GM06990 (cell line): ENCODE results near the gene MTA1.

ENCODE experiments used
- DNase-seq: peaks from one replicate; pipeline ENCODE4 v3.0.0-alpha.2; 2011; ENCODE audit not compliant: insufficient read length; ENCODE audit errors: extremely low read depth
- H3K27me3 ChIP-seq: replicated peaks from 2 replicates; pipeline ENCODE4 v1.6.0; 2011; ENCODE audit warnings: low read length; ENCODE audit not compliant: control insufficient read depth, insufficient read depth
- H3K36me3 ChIP-seq: 2 replicates; pipeline ENCODE4 v1.5.1; 2011; ENCODE audit warnings: low read length; ENCODE audit not compliant: control insufficient read depth, insufficient read depth
- H3K4me3 ChIP-seq: replicated peaks from 2 replicates; pipeline ENCODE4 v1.5.1; 2011; ENCODE audit warnings: low read depth, mild to moderate bottlenecking, control low read depth, low read length
- CTCF ChIP-seq: IDR thresholded peaks from 2 replicates; pipeline ENCODE4 v1.5.1; 2011; ENCODE audit warnings: low read length, control low read depth, mild to moderate bottlenecking, inconsistent platforms; ENCODE audit not compliant: insufficient read depth, poor library complexity, severe bottlenecking

MTA1 gene

GRCh38 chr14:105476097-105476830 lies 56.6 kb downstream of the MTA1 start:
- no peak overlapping the region for H3K4me3 ChIP-seq
- TF ChIP-seq CTCF: no peak
- no peaks in the 10 kb centered on the region for H3K36me3 ChIP-seq
- DNase-seq: no peak
- no peaks in the 10 kb centered on the region; the same call in 1 of the 2 replicates for H3K27me3 ChIP-seq

- H3K4me3 ChIP-seq: no peak overlapping the region
- no peak for TF ChIP-seq CTCF
- no peaks in the 10 kb centered on the region for H3K36me3 ChIP-seq
- DNase-seq: no peak
- H3K27me3 ChIP-seq: no peaks in the 10 kb centered on the region; the same call in 1 of the 2 replicates
These were observed 57.4 kb downstream of the MTA1 start for GRCh38 chr14:105476831-105477659.

GRCh38 chr14:105477660-105478397 lies 58.2 kb downstream of the MTA1 start:
- no peak for TF ChIP-seq CTCF
- no peak for DNase-seq
- H3K27me3 ChIP-seq: no peaks in the 10 kb centered on the region; the same call in 1 of the 2 replicates
- no peak overlapping the region for H3K4me3 ChIP-seq
- no peaks in the 10 kb centered on the region for H3K36me3 ChIP-seq

GRCh38 chr14:105478398-105479251 lies 59.0 kb downstream of the MTA1 start:
- DNase-seq: no peak
- H3K4me3 ChIP-seq: no peak overlapping the region
- no peaks in the 10 kb centered on the region; the same call in 1 of the 2 replicates for H3K27me3 ChIP-seq
- no peak for TF ChIP-seq CTCF
- H3K36me3 ChIP-seq: no peaks in the 10 kb centered on the region
